Measurements from ENCODE around the gene TRIM44.

The TRIM44 gene

GRCh38 chr11:35853971-35854370 is 191.4 kb downstream of the TRIM44 start:
- H3K79me1 ChIP-seq (ENCODE audit: low read length), result no peaks in the 10 kb centered on the region
- no peak for DNase-seq
- H3K23ac ChIP-seq (ENCODE audit: low read length), result no peak overlapping the region
- H3K79me2 ChIP-seq (ENCODE audit: control insufficient read depth, insufficient read depth, low read length, poor library complexity), result no peaks in the 10 kb centered on the region
- H2BK5ac ChIP-seq (ENCODE audit: low read depth, low read length, poor library complexity), result no peak overlapping the region
- no peak overlapping the region for H2BK120ac ChIP-seq (ENCODE audit: insufficient read depth, low read length, poor library complexity)
- H2BK12ac ChIP-seq (ENCODE audit: low read length), result no peak overlapping the region
- H3K36me3 ChIP-seq (ENCODE audit: control insufficient read depth in 1 of 2, insufficient read depth in 2 of 2, low read length in 2 of 2), result no peaks in the 10 kb centered on the region
- H3K4me3 ChIP-seq (ENCODE audit: low read depth, low read length), result no peak overlapping the region
- no peak overlapping the region for H3K9ac ChIP-seq (ENCODE audit: low read length)
- no peaks in the 10 kb centered on the region for H3K27me3 ChIP-seq (ENCODE audit: insufficient read depth, low read length)
- no peak overlapping the region for H4K8ac ChIP-seq (ENCODE audit: low read depth, low read length)
- peaks cover 1% of the 10 kb centered on the region for H3K9me3 ChIP-seq (ENCODE audit: insufficient read depth, low read depth, low read length)
- no peak overlapping the region for H3K27ac ChIP-seq (ENCODE audit: low read depth, low read length)
- no peaks in the 10 kb centered on the region for H3K4me1 ChIP-seq (ENCODE audit: control insufficient read depth in 1 of 2, insufficient read depth in 2 of 2, low read length in 2 of 2)
- H4K91ac ChIP-seq (ENCODE audit: low read depth, low read length), result no peak overlapping the region
- H3K18ac ChIP-seq (ENCODE audit: low read length), result no peak overlapping the region
- H2AFZ ChIP-seq (ENCODE audit: insufficient read depth, low read length, poor library complexity), result no peak overlapping the region
- H4K12ac ChIP-seq (ENCODE audit: low read depth, low read length), result no peak overlapping the region
- no peak overlapping the region for H3K4ac ChIP-seq (ENCODE audit: low read depth, low read length)
- no peak overlapping the region for H3K4me2 ChIP-seq (ENCODE audit: low read length)
- H3K14ac ChIP-seq (ENCODE audit: low read length), result no peak overlapping the region
- no peak overlapping the region for H2AK5ac ChIP-seq (ENCODE audit: low read length)
- no CpG with 5 or more reads among the region's 5 CpGs for WGBS (ENCODE audit: extremely low coverage, insufficient coverage, insufficient read length)

- H3K4me3 ChIP-seq (ENCODE audit: low read depth, low read length), result no peak overlapping the region
- H4K12ac ChIP-seq (ENCODE audit: low read depth, low read length), result no peak overlapping the region
- H3K79me1 ChIP-seq (ENCODE audit: low read length), result no peaks in the 10 kb centered on the region
- H3K27me3 ChIP-seq (ENCODE audit: insufficient read depth, low read length), result no peaks in the 10 kb centered on the region
- H3K4ac ChIP-seq (ENCODE audit: low read depth, low read length), result no peak overlapping the region
- H3K79me2 ChIP-seq (ENCODE audit: control insufficient read depth, insufficient read depth, low read length, poor library complexity), result no peaks in the 10 kb centered on the region
- no peak overlapping the region for H3K14ac ChIP-seq (ENCODE audit: low read length)
- H3K9me3 ChIP-seq (ENCODE audit: insufficient read depth, low read depth, low read length), result peaks cover 1% of the 10 kb centered on the region
- H2BK120ac ChIP-seq (ENCODE audit: insufficient read depth, low read length, poor library complexity), result no peak overlapping the region
- H2BK12ac ChIP-seq (ENCODE audit: low read length), result no peak overlapping the region
- no peak overlapping the region for H3K4me2 ChIP-seq (ENCODE audit: low read length)
- no peak overlapping the region for H2AFZ ChIP-seq (ENCODE audit: insufficient read depth, low read length, poor library complexity)
- DNase-seq, result no peak
- no peak overlapping the region for H3K27ac ChIP-seq (ENCODE audit: low read depth, low read length)
- H2BK5ac ChIP-seq (ENCODE audit: low read depth, low read length, poor library complexity), result no peak overlapping the region
- H3K9ac ChIP-seq (ENCODE audit: low read length), result no peak overlapping the region
- H3K4me1 ChIP-seq (ENCODE audit: control insufficient read depth in 1 of 2, insufficient read depth in 2 of 2, low read length in 2 of 2), result no peaks in the 10 kb centered on the region
- H4K8ac ChIP-seq (ENCODE audit: low read depth, low read length), result no peak overlapping the region
- H3K23ac ChIP-seq (ENCODE audit: low read length), result no peak overlapping the region
- H2AK5ac ChIP-seq (ENCODE audit: low read length), result no peak overlapping the region
- no peak overlapping the region for H4K91ac ChIP-seq (ENCODE audit: low read depth, low read length)
- H3K36me3 ChIP-seq (ENCODE audit: control insufficient read depth in 1 of 2, insufficient read depth in 2 of 2, low read length in 2 of 2), result no peaks in the 10 kb centered on the region
- no peak overlapping the region for H3K18ac ChIP-seq (ENCODE audit: low read length)
Observed at GRCh38 chr11:35855671-35856070, 193.1 kb downstream of the TRIM44 start.

- Histone ChIP-seq H4K12ac (ENCODE audit: low read depth, low read length) (no peak overlapping the region), H2BK120ac (ENCODE audit: insufficient read depth, low read length, poor library complexity) (no peak overlapping the region), H3K27me3 (ENCODE audit: insufficient read depth, low read length) (no peaks in the 10 kb centered on the region), H2BK12ac (ENCODE audit: low read length) (no peak overlapping the region), H3K4me1 (ENCODE audit: control insufficient read depth in 1 of 2, insufficient read depth in 2 of 2, low read length in 2 of 2) (no peaks in the 10 kb centered on the region), H3K4me2 (ENCODE audit: low read length) (no peak overlapping the region), H3K23ac (ENCODE audit: low read length) (no peak overlapping the region), H2BK5ac (ENCODE audit: low read depth, low read length, poor library complexity) (no peak overlapping the region), H3K79me1 (ENCODE audit: low read length) (no peaks in the 10 kb centered on the region), H4K8ac (ENCODE audit: low read depth, low read length) (no peak overlapping the region), H3K27ac (ENCODE audit: low read depth, low read length) (no peak overlapping the region), H2AFZ (ENCODE audit: insufficient read depth, low read length, poor library complexity) (no peak overlapping the region), H3K36me3 (ENCODE audit: control insufficient read depth in 1 of 2, insufficient read depth in 2 of 2, low read length in 2 of 2) (no peaks in the 10 kb centered on the region), H3K9me3 (ENCODE audit: insufficient read depth, low read depth, low read length) (peaks cover 1% of the 10 kb centered on the region), H4K91ac (ENCODE audit: low read depth, low read length) (no peak overlapping the region), H3K4me3 (ENCODE audit: low read depth, low read length) (no peak overlapping the region), H3K14ac (ENCODE audit: low read length) (no peak overlapping the region), H3K4ac (ENCODE audit: low read depth, low read length) (no peak overlapping the region), H3K18ac (ENCODE audit: low read length) (no peak overlapping the region), H3K79me2 (ENCODE audit: control insufficient read depth, insufficient read depth, low read length, poor library complexity) (no peaks in the 10 kb centered on the region), H2AK5ac (ENCODE audit: low read length) (no peak overlapping the region), H3K9ac (ENCODE audit: low read length) (no peak overlapping the region)
- 100% methylated on average over 2 of the region's 2 CpGs for WGBS (ENCODE audit: extremely low coverage, insufficient coverage, insufficient read length)
- DNase-seq, result no peak
Observed at GRCh38 chr11:35856259-35856658, 193.7 kb downstream of the TRIM44 start.

GRCh38 chr11:35856756-35857155 is 194.2 kb downstream of the TRIM44 start:
- no peak overlapping the region for H3K18ac ChIP-seq (ENCODE audit: low read length)
- H3K4ac ChIP-seq (ENCODE audit: low read depth, low read length), result no peak overlapping the region
- H3K36me3 ChIP-seq (ENCODE audit: control insufficient read depth in 1 of 2, insufficient read depth in 2 of 2, low read length in 2 of 2), result no peaks in the 10 kb centered on the region
- no peaks in the 10 kb centered on the region for H3K79me2 ChIP-seq (ENCODE audit: control insufficient read depth, insufficient read depth, low read length, poor library complexity)
- H2BK5ac ChIP-seq (ENCODE audit: low read depth, low read length, poor library complexity), result no peak overlapping the region
- H3K9me3 ChIP-seq (ENCODE audit: insufficient read depth, low read depth, low read length), result peaks cover 1% of the 10 kb centered on the region
- H2BK120ac ChIP-seq (ENCODE audit: insufficient read depth, low read length, poor library complexity), result no peak overlapping the region
- H3K27me3 ChIP-seq (ENCODE audit: insufficient read depth, low read length), result no peaks in the 10 kb centered on the region
- no peaks in the 10 kb centered on the region for H3K79me1 ChIP-seq (ENCODE audit: low read length)
- H3K23ac ChIP-seq (ENCODE audit: low read length), result no peak overlapping the region
- no peak overlapping the region for H3K4me3 ChIP-seq (ENCODE audit: low read depth, low read length)
- no peak overlapping the region for H3K9ac ChIP-seq (ENCODE audit: low read length)
- no peak overlapping the region for H2BK12ac ChIP-seq (ENCODE audit: low read length)
- no peaks in the 10 kb centered on the region for H3K4me1 ChIP-seq (ENCODE audit: control insufficient read depth in 1 of 2, insufficient read depth in 2 of 2, low read length in 2 of 2)
- no peak overlapping the region for H4K8ac ChIP-seq (ENCODE audit: low read depth, low read length)
- H3K4me2 ChIP-seq (ENCODE audit: low read length), result no peak overlapping the region
- no peak overlapping the region for H3K14ac ChIP-seq (ENCODE audit: low read length)
- DNase-seq, result no peak
- H4K12ac ChIP-seq (ENCODE audit: low read depth, low read length), result no peak overlapping the region
- H2AFZ ChIP-seq (ENCODE audit: insufficient read depth, low read length, poor library complexity), result no peak overlapping the region
- H2AK5ac ChIP-seq (ENCODE audit: low read length), result no peak overlapping the region
- no peak overlapping the region for H3K27ac ChIP-seq (ENCODE audit: low read depth, low read length)
- H4K91ac ChIP-seq (ENCODE audit: low read depth, low read length), result no peak overlapping the region

- H3K79me1 ChIP-seq (ENCODE audit: low read length), result no peaks in the 10 kb centered on the region
- H3K36me3 ChIP-seq (ENCODE audit: control insufficient read depth in 1 of 2, insufficient read depth in 2 of 2, low read length in 2 of 2), result no peaks in the 10 kb centered on the region
- no peak overlapping the region for H3K4ac ChIP-seq (ENCODE audit: low read depth, low read length)
- H2BK12ac ChIP-seq (ENCODE audit: low read length), result no peak overlapping the region
- H2AK5ac ChIP-seq (ENCODE audit: low read length), result no peak overlapping the region
- H2BK5ac ChIP-seq (ENCODE audit: low read depth, low read length, poor library complexity), result no peak overlapping the region
- no CpG with 5 or more reads among the region's 3 CpGs for WGBS (ENCODE audit: extremely low coverage, insufficient coverage, insufficient read length)
- no peak overlapping the region for H2BK120ac ChIP-seq (ENCODE audit: insufficient read depth, low read length, poor library complexity)
- H4K8ac ChIP-seq (ENCODE audit: low read depth, low read length), result no peak overlapping the region
- no peak overlapping the region for H3K4me3 ChIP-seq (ENCODE audit: low read depth, low read length)
- H4K91ac ChIP-seq (ENCODE audit: low read depth, low read length), result no peak overlapping the region
- DNase-seq, result no peak
- H3K18ac ChIP-seq (ENCODE audit: low read length), result no peak overlapping the region
- H3K23ac ChIP-seq (ENCODE audit: low read length), result no peak overlapping the region
- no peaks in the 10 kb centered on the region for H3K79me2 ChIP-seq (ENCODE audit: control insufficient read depth, insufficient read depth, low read length, poor library complexity)
- H2AFZ ChIP-seq (ENCODE audit: insufficient read depth, low read length, poor library complexity), result no peak overlapping the region
- no peak overlapping the region for H3K9ac ChIP-seq (ENCODE audit: low read length)
- peaks cover 1% of the 10 kb centered on the region for H3K9me3 ChIP-seq (ENCODE audit: insufficient read depth, low read depth, low read length)
- no peak overlapping the region for H3K4me2 ChIP-seq (ENCODE audit: low read length)
- no peak overlapping the region for H4K12ac ChIP-seq (ENCODE audit: low read depth, low read length)
- no peak overlapping the region for H3K27ac ChIP-seq (ENCODE audit: low read depth, low read length)
- peaks cover 2% of the 10 kb centered on the region in 2 experiments for H3K4me1 ChIP-seq (ENCODE audit: control insufficient read depth in 1 of 2, insufficient read depth in 2 of 2, low read length in 2 of 2)
- no peak overlapping the region for H3K14ac ChIP-seq (ENCODE audit: low read length)
- no peaks in the 10 kb centered on the region for H3K27me3 ChIP-seq (ENCODE audit: insufficient read depth, low read length)
Observed at GRCh38 chr11:35857922-35858321, 195.3 kb downstream of the TRIM44 start.
